IMR-90 (cell line): ENCODE data around the gene ZNF611. TPM values are rescaled to one million over a fixed set of nuclear protein-coding genes. Genes with fewer than 3 reads are reported as not detected.

Experiments
- ATAC-seq: fragments of 200-7000 bp; cut with Tn5 transposase; 2 replicates; pipeline ENCODE4 v1.9.1; 2020; ENCODE audit warnings: low read depth, mild to moderate bottlenecking, moderate library complexity
- BruUV-seq: library from RNA; stranded (reverse); fragments of 400-500 nt; replicated peaks from 2 replicates; lab custom pipeline; 2021; lab: Mats Ljungman, UMichigan
- CTCF ChIA-PET: fragments of 300-600 bp; formaldehyde crosslinking; extraction: SDS; loops from one replicate; lab custom pipeline; 2021; ENCODE audit warnings: antibody characterized with exemption; lab: Yijun Ruan, JAX
- POLR2A ChIA-PET: fragments of 300-600 bp; sonication (Branson Sonifier 250); formaldehyde crosslinking; loops from one replicate; lab custom pipeline; 2022; ENCODE audit warnings: antibody characterized with exemption; ENCODE audit not compliant: unreplicated experiment; lab: Charles Lee
- DNase-seq: peaks from one replicate; pipeline ENCODE4 v3.0.0; 2013
- H2AFZ ChIP-seq: replicated peaks from 2 replicates; pipeline ENCODE3; 2013; ENCODE audit warnings: low read length, mild to moderate bottlenecking; ENCODE audit not compliant: poor library complexity
- H2AK5ac ChIP-seq: 2 replicates; pipeline ENCODE4 v1.6.1; 2013; ENCODE audit warnings: low read depth, low read length, inconsistent platforms
- H2AK9ac ChIP-seq: replicated peaks from 2 replicates; pipeline ENCODE3; 2013; ENCODE audit warnings: mild to moderate bottlenecking, low read depth, low read length, moderate library complexity; ENCODE audit not compliant: poor library complexity
- H2BK120ac ChIP-seq: 2 replicates; pipeline ENCODE4 v1.6.1; 2013; ENCODE audit warnings: low read depth, low read length, inconsistent platforms
- H2BK15ac ChIP-seq: 3 replicates; pipeline ENCODE4 v1.6.1; 2013; ENCODE audit warnings: low read depth, low read length, inconsistent platforms
- H2BK20ac ChIP-seq: 2 replicates; pipeline ENCODE4 v1.6.1; 2013; ENCODE audit warnings: low read depth, mild to moderate bottlenecking, inconsistent platforms, low read length, moderate library complexity
- H2BK5ac ChIP-seq: 2 replicates; pipeline ENCODE4 v1.6.1; 2013; ENCODE audit warnings: mild to moderate bottlenecking, low read depth, low read length, inconsistent platforms; ENCODE audit not compliant: poor library complexity, severe bottlenecking
- H3K14ac ChIP-seq: replicated peaks from 2 replicates; pipeline ENCODE4 v1.6.1; 2013; ENCODE audit warnings: low read depth, low read length, inconsistent platforms
- H3K18ac ChIP-seq: 2 replicates; pipeline ENCODE4 v1.6.1; 2013; ENCODE audit warnings: low read depth, low read length, control low read depth
- H3K23ac ChIP-seq: 2 replicates; pipeline ENCODE4 v1.6.1; 2013; ENCODE audit warnings: low read depth, low read length, inconsistent platforms
- H3K27ac ChIP-seq: 2 replicates; pipeline ENCODE4 v1.5.1; 2013; ENCODE audit warnings: mild to moderate bottlenecking, control low read depth, low read length; ENCODE audit not compliant: insufficient read depth
- H3K27me3 ChIP-seq: 2 replicates; pipeline ENCODE4 v1.6.1; 2013; ENCODE audit warnings: low read length; ENCODE audit not compliant: control insufficient read depth, insufficient read depth
- H3K36me3 ChIP-seq: 2 replicates; pipeline ENCODE4 v1.6.1; 2013; ENCODE audit warnings: low read length, mixed read lengths; ENCODE audit not compliant: control insufficient read depth, insufficient read depth
- H3K4ac ChIP-seq: 2 replicates; pipeline ENCODE4 v1.6.1; 2013; ENCODE audit warnings: low read depth, low read length, inconsistent platforms
- H3K4me1 ChIP-seq: 2 replicates; pipeline ENCODE4 v1.6.1; 2013; ENCODE audit warnings: low read length, mixed read lengths; ENCODE audit not compliant: control insufficient read depth, insufficient read depth
- H3K4me2 ChIP-seq: 2 replicates; pipeline ENCODE4 v1.6.1; 2013; ENCODE audit warnings: low read depth, mild to moderate bottlenecking, control low read depth, low read length, moderate library complexity
- H3K4me3 ChIP-seq: 2 replicates; pipeline ENCODE4 v1.5.1; 2013; ENCODE audit warnings: low read depth, mild to moderate bottlenecking, control low read depth, low read length, moderate library complexity; ENCODE audit not compliant: insufficient read depth
- H3K56ac ChIP-seq: 2 replicates; pipeline ENCODE4 v1.6.1; 2013; ENCODE audit warnings: low read length, inconsistent platforms; ENCODE audit not compliant: insufficient read depth; ENCODE audit errors: extremely low read depth
- H3K79me1 ChIP-seq, 2 experiments: 2 replicates each; pipeline ENCODE4 v1.6.1; 2013; ENCODE audit warnings: low read length in 2 of 2, inconsistent platforms in 1 of 2, low read depth in 1 of 2
- H3K9ac ChIP-seq: 2 replicates; pipeline ENCODE4 v1.6.1; 2013; ENCODE audit warnings: low read depth, low read length, control low read depth
- H3K9me1 ChIP-seq: 2 replicates; pipeline ENCODE4 v1.6.1; 2013; ENCODE audit warnings: low read length, inconsistent platforms; ENCODE audit not compliant: insufficient read depth
- H3K9me3 ChIP-seq: 2 replicates; pipeline ENCODE4 v1.6.1; 2013; ENCODE audit warnings: low read length; ENCODE audit not compliant: control insufficient read depth, insufficient read depth
- H4K20me1 ChIP-seq: 2 replicates; pipeline ENCODE4 v1.6.1; 2013; ENCODE audit warnings: low read length, inconsistent platforms; ENCODE audit not compliant: insufficient read depth
- H4K5ac ChIP-seq: 2 replicates; pipeline ENCODE4 v1.6.1; 2013; ENCODE audit warnings: mild to moderate bottlenecking, low read depth, low read length, control low read depth
- H4K8ac ChIP-seq, 2 experiments: 2 replicates each; pipeline ENCODE4 v1.6.1; 2013; ENCODE audit warnings: low read depth in 2 of 2, low read length in 2 of 2, control low read depth in 1 of 2, inconsistent platforms in 1 of 2
- H4K91ac ChIP-seq: 2 replicates; pipeline ENCODE4 v1.6.1; 2013; ENCODE audit warnings: low read depth, low read length, inconsistent platforms; ENCODE audit not compliant: insufficient read depth
- CEBPB ChIP-seq: IDR thresholded peaks from 2 replicates; pipeline ENCODE4 v1.6.1; 2012; ENCODE audit warnings: low read depth, low read length, improper control_type of control experiment
- MXI1 ChIP-seq: IDR thresholded peaks from 2 replicates; pipeline ENCODE4 v1.6.1; 2012; ENCODE audit warnings: low read depth, mild to moderate bottlenecking, low read length, moderate library complexity, borderline replicate concordance
- WGBS, 2 experiments: methylation state at CpG; one replicate each; pipeline versions ENCODE4 v1.1.5 to v1.1.7; 2013; ENCODE audit warnings: missing lambda C conversion rate in 2 of 2; ENCODE audit not compliant: insufficient read length in 1 of 2; ENCODE audit errors: extremely low coverage in 2 of 2; 5-methylcytosine and 5-hydroxymethylcytosine counted together
- dilution Hi-C: fragments of 300-500 bp; cut with HindIII; formaldehyde crosslinking; loops from one replicate; pipeline ENCODE4 v1.14.3; 2018; ENCODE audit warnings: low sequenced_read_pairs; ENCODE audit not compliant: unreplicated experiment
- in situ Hi-C: fragments of 300-500 bp; cut with MboI; formaldehyde crosslinking; loops from 3 replicates; pipeline ENCODE4 v1.14.3; 2019; ENCODE audit warnings: low sequenced_read_pairs, inconsistent platforms, mixed read lengths
- intact Hi-C: fragments of 100-400 bp; cut with micrococcal nuclease; formaldehyde crosslinking; loops from 2 replicates; pipeline ENCODE4 v1.10.0; 2022
- polyA plus RNA-seq, 3 experiments: library from polyadenylated mRNA; depleted of rRNA; stranded (reverse); fragments of >200 nt; gene quantifications; 2 replicates each; pipeline ENCODE4 v1.2.3, GENCODE V29; 2012; ENCODE audit warnings: low replicate concordance in 1 of 3
- total RNA-seq: library from RNA; depleted of rRNA; stranded (reverse); fragments of >200 nt; gene quantifications from 2 replicates; pipeline ENCODE4 v1.2.3, GENCODE V29; 2012

ZNF611 gene
- total and polyA plus RNA-seq, 2 of the 4 experiments (the other 2 are of a cell fraction) = 3.8 to 8.8 TPM

- Histone ChIP-seq H3K18ac (no peak overlapping the region), H3K4me2 (no peak overlapping the region), H3K23ac (no peak overlapping the region), H3K56ac (no peak overlapping the region), H2AK9ac (no peak overlapping the region), H3K14ac (no peak overlapping the region), H2BK120ac (no peak overlapping the region), H2AFZ (no peak overlapping the region), H3K4me3 (no peak overlapping the region), H3K4ac (no peak overlapping the region), H3K9ac (no peak overlapping the region), H3K4me1 (peaks cover 8% of the 10 kb centered on the region), H3K79me1 (peaks cover 23 to 66% of the 10 kb centered on the region in 2 experiments), H2BK20ac (no peak overlapping the region), H2BK5ac (no peak overlapping the region), H3K36me3 (peaks cover 17% of the 10 kb centered on the region), H3K27ac (no peak overlapping the region), H3K9me3 (no peaks in the 10 kb centered on the region), H4K5ac (no peak overlapping the region), H2AK5ac (peak overlapping the region; percentile 1; the same call in 1 of the 2 replicates), H3K27me3 (no peaks in the 10 kb centered on the region), H2BK15ac (no peak overlapping the region), H4K91ac (no peak overlapping the region), H4K20me1 (peaks cover 11% of the 10 kb centered on the region; the same call in 1 of the 2 replicates), H3K9me1 (peaks cover 7% of the 10 kb centered on the region; the same call in 1 of the 2 replicates), H4K8ac (no peak overlapping the region)
- no peak for ATAC-seq
- intact Hi-C loops = no loop called here
- ChIA-PET POLR2A (no interaction called here), CTCF (interaction anchor here (0.7 kb wide), 1 partner anchor 14 kb away, joined by 4 read pairs; no protein-coding TSS in a partner anchor)
- no TSS peak for BruUV-seq
- in situ Hi-C loops = no loop called here
- no peak for DNase-seq
- WGBS, 2 experiments = 69% methylated on average over 3 of the region's 5 CpGs; no CpG with 5 or more reads in 1 of the 2 experiments
- no peak for TF ChIP-seq MXI1
- no peak for TF ChIP-seq CEBPB
- dilution Hi-C loops = no loop called here
These were observed 70.4 kb downstream of the ZNF611 start for GRCh38 chr19:52664461-52664860.
